Right lobe of liver (tissue), 4 donors: Measurements from ENCODE around the gene TAF4B.

Experiments used
- POLR2A ChIP-seq: fragments of 450-650 bp; IDR thresholded peaks from one replicate; pipeline ENCODE4 v1.6.1; 2017; ENCODE audit warnings: antibody characterized with exemption, mild to moderate bottlenecking
- TF ChIP-seq, protein P1 (sequence below), 4 donors: fragments of 200-600 bp in 3 of 4; fragments of 450-650 bp in 1 of 4; IDR thresholded peaks; one replicate each; pipeline versions ENCODE4 v1.5.1 to v1.8.0; 2016 to 2022; ENCODE audit warnings: antibody characterized with exemption in 4 of 4, mild to moderate bottlenecking in 2 of 4
- donor health status: DM: no; HTN: no; CAD: no.
- donor health status: DM: no; HTN: no; CAD: no.
- donor health status: DM: no; HTN: yes; CAD: no.

DNA sequence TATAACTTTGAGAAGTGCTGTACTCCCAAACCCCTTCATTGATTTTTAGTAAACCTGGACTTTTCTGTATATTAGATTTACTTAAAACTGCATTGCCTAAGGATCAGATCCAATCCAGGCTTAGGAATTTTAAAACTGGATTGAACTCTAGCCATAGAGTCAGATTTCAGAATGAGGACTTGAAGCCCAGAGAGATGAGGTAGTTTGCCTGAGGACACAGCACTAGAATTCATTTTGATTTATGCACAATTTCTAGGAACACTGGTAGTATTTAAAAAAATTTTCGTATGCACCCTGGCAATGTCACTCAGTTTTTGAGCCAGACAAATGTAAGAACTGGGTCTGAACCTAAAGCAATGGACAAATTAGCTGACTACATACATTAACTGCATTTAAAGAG lies 177.2 kb downstream of the TAF4B start:
- TF ChIP-seq, protein P1, sequence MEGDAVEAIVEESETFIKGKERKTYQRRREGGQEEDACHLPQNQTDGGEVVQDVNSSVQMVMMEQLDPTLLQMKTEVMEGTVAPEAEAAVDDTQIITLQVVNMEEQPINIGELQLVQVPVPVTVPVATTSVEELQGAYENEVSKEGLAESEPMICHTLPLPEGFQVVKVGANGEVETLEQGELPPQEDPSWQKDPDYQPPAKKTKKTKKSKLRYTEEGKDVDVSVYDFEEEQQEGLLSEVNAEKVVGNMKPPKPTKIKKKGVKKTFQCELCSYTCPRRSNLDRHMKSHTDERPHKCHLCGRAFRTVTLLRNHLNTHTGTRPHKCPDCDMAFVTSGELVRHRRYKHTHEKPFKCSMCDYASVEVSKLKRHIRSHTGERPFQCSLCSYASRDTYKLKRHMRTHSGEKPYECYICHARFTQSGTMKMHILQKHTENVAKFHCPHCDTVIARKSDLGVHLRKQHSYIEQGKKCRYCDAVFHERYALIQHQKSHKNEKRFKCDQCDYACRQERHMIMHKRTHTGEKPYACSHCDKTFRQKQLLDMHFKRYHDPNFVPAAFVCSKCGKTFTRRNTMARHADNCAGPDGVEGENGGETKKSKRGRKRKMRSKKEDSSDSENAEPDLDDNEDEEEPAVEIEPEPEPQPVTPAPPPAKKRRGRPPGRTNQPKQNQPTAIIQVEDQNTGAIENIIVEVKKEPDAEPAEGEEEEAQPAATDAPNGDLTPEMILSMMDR (IDR thresholded peaks at IDR 0.05) = no peak
- no peak for TF ChIP-seq POLR2A
